Vagina (tissue), 2 donors: ENCODE results near the gene DSC3. TPM values are rescaled to one million over a fixed set of nuclear protein-coding genes. Genes with fewer than 3 reads are reported as not detected.

Source experiments
- DNase-seq, 2 donors: peaks; one replicate each; pipeline ENCODE4 v3.0.0-alpha.2; 2017; ENCODE audit errors: extremely low spot score in 2 of 2
- H3K27ac ChIP-seq: fragments of 200-600 bp; sonication (generic); one replicate; pipeline ENCODE4 v1.5.1; 2019
- H3K27me3 ChIP-seq: fragments of 200-600 bp; sonication (generic); one replicate; pipeline ENCODE4 v1.5.1; 2019
- H3K36me3 ChIP-seq, 2 donors: fragments of 200-600 bp; sonication (generic); one replicate each; pipeline ENCODE4 v1.5.1; 2017 to 2019
- H3K4me1 ChIP-seq: fragments of 200-600 bp; sonication (generic); one replicate; pipeline ENCODE4 v1.5.1; 2019
- H3K4me3 ChIP-seq, 2 donors: fragments of 200-600 bp; sonication (generic); 1 replicate in 1 of 2; 2 replicates in 1 of 2; pipeline ENCODE4 v1.5.1; 2016 to 2019
- H3K9me3 ChIP-seq: fragments of 200-600 bp; sonication (generic); one replicate; pipeline ENCODE4 v1.5.1; 2019
- CTCF ChIP-seq, 3 experiments: fragments of 450-650 bp in 2 of 3; fragments of 200-600 bp in 1 of 3; sonication (generic) in 1 of 3; IDR thresholded peaks; one replicate each; pipeline ENCODE4 v1.5.1; 2017 to 2019; ENCODE audit warnings: antibody characterized with exemption in 3 of 3, mild to moderate bottlenecking in 2 of 3, moderate library complexity in 2 of 3
- POLR2A ChIP-seq, 2 donors: fragments of 450-650 bp; IDR thresholded peaks; one replicate each; pipeline ENCODE4 v1.6.1; 2017; ENCODE audit warnings: antibody characterized with exemption in 2 of 2, mild to moderate bottlenecking in 2 of 2, moderate library complexity in 2 of 2
- POLR2AphosphoS5 ChIP-seq, 2 donors: sonication (generic); formaldehyde crosslinking; IDR thresholded peaks; one replicate each; pipeline ENCODE4 v1.9.0; 2017; ENCODE audit warnings: antibody characterized with exemption in 2 of 2, mild to moderate bottlenecking in 2 of 2, low read depth in 1 of 2; ENCODE audit not compliant: insufficient read depth in 1 of 2
- intact Hi-C: fragments of 100-400 bp; cut with DNase I; formaldehyde crosslinking; loops from one replicate; pipeline ENCODE4 v1.15.1; 2023
- total RNA-seq: library from RNA; depleted of rRNA; stranded (reverse); fragments of >200 nt; gene quantifications from one replicate; pipeline ENCODE4 v1.2.3, GENCODE V29; 2016

DSC3 gene
- total RNA-seq, 1 donor from 2014 or later = 176 TPM

GRCh38 chr18:31050635-31051034 lies 8.1 kb upstream of the DSC3 start:
- TF ChIP-seq CTCF (IDR thresholded peaks at IDR 0.05) (no peak), POLR2AphosphoS5 (IDR thresholded peaks at IDR 0.05; ENCODE audit: insufficient read depth in 1 of 2, low read depth in 1 of 2) (no peak)
- intact Hi-C loops = no loop called here
- H3K36me3 ChIP-seq = no peaks in the 10 kb centered on the region

DNA sequence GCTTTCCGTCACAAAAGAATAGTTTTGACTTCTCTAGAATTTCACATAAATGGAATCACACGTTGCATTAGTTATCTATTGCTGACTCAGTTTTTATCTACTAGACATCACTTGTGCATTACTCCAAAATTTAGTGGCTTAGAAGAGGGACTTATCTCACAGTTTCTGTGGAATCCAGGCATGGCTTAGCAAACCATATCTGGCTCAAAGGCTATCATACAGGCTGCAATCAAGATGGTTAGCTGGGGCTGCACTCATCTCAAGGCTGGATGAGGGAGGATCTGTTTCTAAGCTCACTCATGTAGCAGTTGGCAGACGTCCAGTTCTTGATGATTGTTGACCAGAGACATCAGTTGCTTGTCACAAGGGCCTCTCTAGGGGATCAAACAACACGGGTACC lies 6.6 kb upstream of the DSC3 start:
- no peak for DNase-seq
- no peak for TF ChIP-seq CTCF (IDR thresholded peaks at IDR 0.05)
- TF ChIP-seq POLR2A (IDR thresholded peaks at IDR 0.05) = no peak
- no peak for TF ChIP-seq POLR2AphosphoS5 (IDR thresholded peaks at IDR 0.05; ENCODE audit: insufficient read depth in 1 of 2, low read depth in 1 of 2)
- intact Hi-C loops = no loop called here
- Histone ChIP-seq H3K9me3 (no peaks in the 10 kb centered on the region), H3K4me1 (no peaks in the 10 kb centered on the region), H3K36me3 (no peaks in the 10 kb centered on the region), H3K27me3 (no peaks in the 10 kb centered on the region), H3K27ac (no peak overlapping the region), H3K4me3 (no peak overlapping the region)

More at GRCh38 chr18:31050635-31051034, 8.1 kb upstream of the DSC3 start:
- DNase-seq = no peak
- no peaks in the 10 kb centered on the region for H3K4me1 ChIP-seq
- no peak overlapping the region for H3K4me3 ChIP-seq
- H3K27me3 ChIP-seq = no peaks in the 10 kb centered on the region
- H3K27ac ChIP-seq = no peak overlapping the region
- H3K9me3 ChIP-seq = no peaks in the 10 kb centered on the region

- TF ChIP-seq CTCF (IDR thresholded peaks at IDR 0.05) = no peak
- no peak for TF ChIP-seq POLR2A (IDR thresholded peaks at IDR 0.05)
- Histone ChIP-seq H3K36me3 (no peaks in the 10 kb centered on the region), H3K9me3 (no peaks in the 10 kb centered on the region), H3K4me3 (no peak overlapping the region), H3K27me3 (no peaks in the 10 kb centered on the region), H3K27ac (no peak overlapping the region), H3K4me1 (no peaks in the 10 kb centered on the region)
- intact Hi-C loops = no loop called here
- DNase-seq = no peak
Measured at GRCh38 chr18:31048216-31048615, 5.7 kb upstream of the DSC3 start.

DNA sequence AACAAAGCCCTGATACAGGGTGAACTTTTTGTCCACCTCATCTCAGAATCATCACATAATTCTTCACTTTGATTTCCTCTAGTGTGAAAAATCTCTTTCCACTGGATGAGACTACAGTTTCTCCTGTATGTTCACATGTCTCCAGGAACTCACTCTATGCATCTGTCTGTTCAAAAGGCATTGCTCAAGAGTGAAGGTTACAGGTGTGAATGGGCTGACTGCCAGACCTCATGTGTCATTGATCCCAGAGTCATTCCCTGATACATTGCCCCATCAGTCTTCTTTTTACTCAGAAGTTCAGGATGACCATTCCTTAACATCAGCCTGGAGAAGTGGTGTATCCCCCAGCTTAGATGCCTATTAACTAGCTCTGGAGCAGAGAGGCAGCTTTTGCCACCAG lies 4.4 kb upstream of the DSC3 start:
- intact Hi-C loops = no loop called here
- Histone ChIP-seq H3K9me3 (no peaks in the 10 kb centered on the region), H3K27ac (no peak overlapping the region), H3K36me3 (no peaks in the 10 kb centered on the region), H3K27me3 (no peaks in the 10 kb centered on the region), H3K4me3 (no peak overlapping the region), H3K4me1 (peaks cover 8% of the 10 kb centered on the region)
- TF ChIP-seq POLR2A (IDR thresholded peaks at IDR 0.05) = no peak
- no peak for TF ChIP-seq POLR2AphosphoS5 (IDR thresholded peaks at IDR 0.05; ENCODE audit: insufficient read depth in 1 of 2, low read depth in 1 of 2)
- no peak for TF ChIP-seq CTCF (IDR thresholded peaks at IDR 0.05)
- DNase-seq = no peak

GRCh38 chr18:31045599-31045998 lies 3.1 kb upstream of the DSC3 start:
- Histone ChIP-seq H3K27ac (no peak overlapping the region), H3K4me1 (peaks cover 14% of the 10 kb centered on the region), H3K4me3 (no peak overlapping the region), H3K27me3 (no peaks in the 10 kb centered on the region), H3K9me3 (no peaks in the 10 kb centered on the region), H3K36me3 (no peaks in the 10 kb centered on the region)
- no peak for DNase-seq
- intact Hi-C loops = no loop called here
- TF ChIP-seq CTCF (IDR thresholded peaks at IDR 0.05) = no peak
